Progenitor cell of endocrine pancreas (in vitro differentiated cells): ENCODE measurements around the gene TMEM266. TPM values are rescaled to one million over a fixed set of nuclear protein-coding genes. Genes with fewer than 3 reads are reported as not detected.

ENCODE experiments used
- DNase-seq: peaks from one replicate; pipeline ENCODE4 v3.0.0; 2021; ENCODE audit warnings: low spot score; ENCODE audit not compliant: unreplicated experiment
- H3K27ac Mint-ChIP-seq: 2 replicates; pipeline ENCODE4 v1.8.0; 2021; ENCODE audit warnings: mild to moderate bottlenecking, moderate library complexity, mixed read lengths
- H3K27me3 Mint-ChIP-seq: 2 replicates; pipeline ENCODE4 v1.8.0; 2021; ENCODE audit warnings: mixed read lengths
- H3K36me3 Mint-ChIP-seq: 2 replicates; pipeline ENCODE4 v1.8.0; 2022; ENCODE audit warnings: mixed read lengths; ENCODE audit not compliant: insufficient read depth
- H3K4me1 Mint-ChIP-seq: 2 replicates; pipeline ENCODE4 v1.8.0; 2021; ENCODE audit warnings: low read depth, mixed read lengths
- H3K4me3 Mint-ChIP-seq: 2 replicates; pipeline ENCODE4 v1.8.0; 2021; ENCODE audit warnings: low read depth, mild to moderate bottlenecking, moderate library complexity, mixed read lengths
- H3K9me3 Mint-ChIP-seq: 2 replicates; pipeline ENCODE4 v1.8.0; 2021; ENCODE audit warnings: low read depth, mixed read lengths
- total RNA-seq: library from RNA; stranded (reverse); gene quantifications from 2 replicates; pipeline ENCODE4 v1.2.1, GENCODE V29; 2021
- TF ChIP-seq, protein P1 (sequence below): fragments of 200-600 bp; sonication (generic); IDR thresholded peaks from one replicate; pipeline ENCODE4 v1.5.0; 2021; ENCODE audit warnings: antibody characterized with exemption, mild to moderate bottlenecking; ENCODE audit not compliant: unreplicated experiment

TMEM266 gene
- total RNA-seq, 1 donor from 2014 or later: 0.50 TPM

DNA sequence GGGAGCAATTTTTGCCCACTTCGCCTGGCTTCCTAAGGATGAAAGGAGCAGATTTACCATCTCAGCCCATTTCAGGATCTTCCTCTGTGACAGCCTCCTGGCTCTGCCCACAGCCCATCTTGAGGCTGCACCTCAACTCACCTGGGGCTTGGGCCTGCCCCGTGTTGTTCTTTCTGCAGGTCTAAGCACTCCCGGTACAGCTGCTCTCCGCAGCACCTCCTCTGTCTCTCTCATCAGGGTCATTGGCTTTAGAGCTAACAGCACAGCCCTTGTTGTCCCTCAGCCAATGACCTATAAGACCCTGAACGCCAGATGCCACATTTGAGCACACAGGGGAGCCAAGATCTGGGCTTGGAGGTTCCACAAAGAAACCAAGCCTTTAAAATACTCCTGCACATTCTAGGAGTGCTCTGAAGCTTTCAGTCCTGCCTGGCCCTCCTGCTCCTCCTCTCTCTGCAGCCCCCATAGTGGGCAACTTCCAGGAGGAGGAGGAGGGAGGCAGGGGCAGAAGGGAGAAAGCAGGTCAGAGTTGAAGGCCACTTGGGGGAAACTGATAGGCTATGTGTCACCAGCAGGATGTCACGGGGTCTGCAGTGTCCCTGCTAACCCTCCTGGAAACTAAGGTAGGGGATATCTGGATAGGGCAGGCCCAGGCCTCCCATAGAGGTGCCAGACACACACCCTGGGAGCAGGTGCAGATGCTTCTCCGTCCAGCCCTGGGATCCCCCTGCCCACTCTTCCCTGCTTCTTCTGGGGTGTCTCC, 135.9 kb downstream of the TMEM266 start:
- Mint-ChIP-seq H3K27ac (no peak overlapping the region), H3K27me3 (peaks cover 13% of the 10 kb centered on the region), H3K4me3 (no peak overlapping the region), H3K36me3 (no peaks in the 10 kb centered on the region), H3K4me1 (peaks cover 5% of the 10 kb centered on the region), H3K9me3 (no peaks in the 10 kb centered on the region)
- TF ChIP-seq, protein P1, sequence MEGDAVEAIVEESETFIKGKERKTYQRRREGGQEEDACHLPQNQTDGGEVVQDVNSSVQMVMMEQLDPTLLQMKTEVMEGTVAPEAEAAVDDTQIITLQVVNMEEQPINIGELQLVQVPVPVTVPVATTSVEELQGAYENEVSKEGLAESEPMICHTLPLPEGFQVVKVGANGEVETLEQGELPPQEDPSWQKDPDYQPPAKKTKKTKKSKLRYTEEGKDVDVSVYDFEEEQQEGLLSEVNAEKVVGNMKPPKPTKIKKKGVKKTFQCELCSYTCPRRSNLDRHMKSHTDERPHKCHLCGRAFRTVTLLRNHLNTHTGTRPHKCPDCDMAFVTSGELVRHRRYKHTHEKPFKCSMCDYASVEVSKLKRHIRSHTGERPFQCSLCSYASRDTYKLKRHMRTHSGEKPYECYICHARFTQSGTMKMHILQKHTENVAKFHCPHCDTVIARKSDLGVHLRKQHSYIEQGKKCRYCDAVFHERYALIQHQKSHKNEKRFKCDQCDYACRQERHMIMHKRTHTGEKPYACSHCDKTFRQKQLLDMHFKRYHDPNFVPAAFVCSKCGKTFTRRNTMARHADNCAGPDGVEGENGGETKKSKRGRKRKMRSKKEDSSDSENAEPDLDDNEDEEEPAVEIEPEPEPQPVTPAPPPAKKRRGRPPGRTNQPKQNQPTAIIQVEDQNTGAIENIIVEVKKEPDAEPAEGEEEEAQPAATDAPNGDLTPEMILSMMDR: no peak
- DNase-seq: no peak

GRCh38 chr15:76196269-76197231, 136.8 kb downstream of the TMEM266 start:
- no peak for DNase-seq
- Mint-ChIP-seq H3K36me3 (no peaks in the 10 kb centered on the region), H3K9me3 (no peaks in the 10 kb centered on the region), H3K27ac (no peak overlapping the region), H3K27me3 (peaks cover 9% of the 10 kb centered on the region), H3K4me3 (no peak overlapping the region), H3K4me1 (peaks cover 3% of the 10 kb centered on the region)
- TF ChIP-seq, protein P1: no peak

DNA sequence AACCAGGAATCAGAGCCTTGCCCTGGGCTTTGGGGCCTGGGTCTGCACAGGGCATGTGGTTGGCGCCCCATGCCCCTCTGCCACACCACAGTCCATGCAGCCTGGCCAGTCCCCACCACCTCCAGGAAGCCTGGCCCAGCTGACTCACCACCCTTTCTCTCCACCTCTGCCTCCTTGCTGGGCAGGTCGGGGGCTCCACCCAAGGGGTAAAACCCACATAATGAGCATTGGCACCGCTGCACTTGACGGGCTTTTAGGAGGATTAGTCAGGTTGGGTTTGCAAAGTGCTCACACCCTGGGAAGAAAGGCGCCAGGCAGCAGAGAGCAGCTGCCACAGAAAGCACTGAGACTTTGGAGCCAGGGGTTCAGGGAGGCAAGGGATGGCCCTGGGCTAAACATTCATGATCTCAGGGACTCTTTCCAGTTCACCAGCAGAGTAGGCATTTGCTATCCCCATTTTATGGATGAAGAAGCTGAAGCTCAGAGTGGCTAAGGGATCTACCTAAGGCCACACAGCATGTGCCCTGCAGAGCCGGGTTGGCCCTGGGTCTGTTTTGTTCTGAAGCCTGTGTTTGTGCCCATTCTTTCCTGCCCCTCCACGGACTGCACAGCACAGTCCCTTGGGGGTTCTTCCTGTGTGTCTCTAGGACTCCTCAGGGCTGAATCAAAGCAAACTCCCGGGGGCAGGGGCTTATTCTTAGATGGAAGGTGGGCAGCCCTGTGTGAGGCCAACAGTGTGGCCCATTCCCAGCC, 138.1 kb downstream of the TMEM266 start:
- Mint-ChIP-seq H3K27ac (no peak overlapping the region), H3K4me1 (peaks cover 3% of the 10 kb centered on the region), H3K4me3 (no peak overlapping the region), H3K27me3 (peaks cover 7% of the 10 kb centered on the region), H3K9me3 (no peaks in the 10 kb centered on the region), H3K36me3 (no peaks in the 10 kb centered on the region)
- no peak for DNase-seq
- TF ChIP-seq, protein P1: no peak

GRCh38 chr15:76198456-76199105, 138.8 kb downstream of the TMEM266 start:
- TF ChIP-seq, protein P1: no peak
- Mint-ChIP-seq H3K4me3 (no peak overlapping the region), H3K27ac (no peak overlapping the region), H3K27me3 (peaks cover 6% of the 10 kb centered on the region), H3K36me3 (no peaks in the 10 kb centered on the region), H3K9me3 (no peaks in the 10 kb centered on the region), H3K4me1 (peaks cover 3% of the 10 kb centered on the region)
- no peak for DNase-seq
